Measurements from ENCODE around the gene SIDT2. TPM values are rescaled to one million over a fixed set of nuclear protein-coding genes. Genes with fewer than 3 reads are reported as not detected.

SIDT2 gene
- polyA plus RNA-seq, 1 donor from 2014 or later = 11.1 TPM

DNA sequence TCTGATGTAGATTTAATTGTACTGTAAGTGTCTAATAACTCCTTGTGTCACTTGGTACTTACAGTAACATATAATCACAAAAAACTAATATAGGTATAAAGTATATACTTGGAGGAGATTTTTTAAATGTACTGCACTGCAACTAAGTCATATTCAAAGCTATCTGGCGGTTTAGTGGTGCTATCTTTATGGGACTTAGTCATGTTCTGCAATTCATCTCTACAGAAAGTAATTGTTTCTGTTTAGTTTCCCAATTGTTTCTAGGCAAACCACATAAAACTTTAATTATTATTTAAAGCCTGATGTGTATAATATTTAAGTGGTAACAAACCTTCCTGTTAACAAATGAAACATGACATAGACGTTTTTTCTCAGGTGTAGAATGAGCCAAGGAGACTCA lies 26.5 kb upstream of the SIDT2 start:
- H3K27ac ChIP-seq (ENCODE audit: low read length) = no peak overlapping the region
- H2AFZ ChIP-seq (ENCODE audit: low read depth, low read length) = no peak overlapping the region
- no peaks in the 10 kb centered on the region for H3K9me2 ChIP-seq (ENCODE audit: insufficient read depth, low read length)
- H3F3A ChIP-seq (ENCODE audit: insufficient read depth, low read length, poor library complexity, severe bottlenecking) = no peaks in the 10 kb centered on the region
- no peak overlapping the region for H3K9ac ChIP-seq (ENCODE audit: low read length)
- TF ChIP-seq EP300 (conservative IDR thresholded peaks at IDR 0.05; ENCODE audit: poor library complexity, severe bottlenecking) = no peak
- no peak for TF ChIP-seq RAD21 (conservative IDR thresholded peaks at IDR 0.05)
- no peak for TF ChIP-seq SMC3 (conservative IDR thresholded peaks at IDR 0.05; ENCODE audit: poor library complexity)
- TF ChIP-seq, protein P1, sequence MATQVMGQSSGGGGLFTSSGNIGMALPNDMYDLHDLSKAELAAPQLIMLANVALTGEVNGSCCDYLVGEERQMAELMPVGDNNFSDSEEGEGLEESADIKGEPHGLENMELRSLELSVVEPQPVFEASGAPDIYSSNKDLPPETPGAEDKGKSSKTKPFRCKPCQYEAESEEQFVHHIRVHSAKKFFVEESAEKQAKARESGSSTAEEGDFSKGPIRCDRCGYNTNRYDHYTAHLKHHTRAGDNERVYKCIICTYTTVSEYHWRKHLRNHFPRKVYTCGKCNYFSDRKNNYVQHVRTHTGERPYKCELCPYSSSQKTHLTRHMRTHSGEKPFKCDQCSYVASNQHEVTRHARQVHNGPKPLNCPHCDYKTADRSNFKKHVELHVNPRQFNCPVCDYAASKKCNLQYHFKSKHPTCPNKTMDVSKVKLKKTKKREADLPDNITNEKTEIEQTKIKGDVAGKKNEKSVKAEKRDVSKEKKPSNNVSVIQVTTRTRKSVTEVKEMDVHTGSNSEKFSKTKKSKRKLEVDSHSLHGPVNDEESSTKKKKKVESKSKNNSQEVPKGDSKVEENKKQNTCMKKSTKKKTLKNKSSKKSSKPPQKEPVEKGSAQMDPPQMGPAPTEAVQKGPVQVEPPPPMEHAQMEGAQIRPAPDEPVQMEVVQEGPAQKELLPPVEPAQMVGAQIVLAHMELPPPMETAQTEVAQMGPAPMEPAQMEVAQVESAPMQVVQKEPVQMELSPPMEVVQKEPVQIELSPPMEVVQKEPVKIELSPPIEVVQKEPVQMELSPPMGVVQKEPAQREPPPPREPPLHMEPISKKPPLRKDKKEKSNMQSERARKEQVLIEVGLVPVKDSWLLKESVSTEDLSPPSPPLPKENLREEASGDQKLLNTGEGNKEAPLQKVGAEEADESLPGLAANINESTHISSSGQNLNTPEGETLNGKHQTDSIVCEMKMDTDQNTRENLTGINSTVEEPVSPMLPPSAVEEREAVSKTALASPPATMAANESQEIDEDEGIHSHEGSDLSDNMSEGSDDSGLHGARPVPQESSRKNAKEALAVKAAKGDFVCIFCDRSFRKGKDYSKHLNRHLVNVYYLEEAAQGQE (IDR thresholded peaks at IDR 0.05; ENCODE audit: borderline replicate concordance) = no peak
- TF ChIP-seq EZH2 (IDR thresholded peaks at IDR 0.05; ENCODE audit: borderline replicate concordance, insufficient read depth, low read length, poor library complexity, severe bottlenecking) = no peak
- TF ChIP-seq CTCF (IDR thresholded peaks at IDR 0.05; ENCODE audit: poor library complexity, severe bottlenecking) = no peak
- no peak for TF ChIP-seq POLR2AphosphoS5 (IDR thresholded peaks at IDR 0.05)
- TF ChIP-seq TAF1 (IDR thresholded peaks at IDR 0.05; ENCODE audit: low read depth) = no peak
- no peak for TF ChIP-seq MXI1 (conservative IDR thresholded peaks at IDR 0.05; ENCODE audit: poor library complexity, severe bottlenecking)
- no peaks in the 10 kb centered on the region for H3K9me3 ChIP-seq (ENCODE audit: low read length)
- no peaks in the 10 kb centered on the region for H3K27me3 ChIP-seq (ENCODE audit: insufficient read depth, low read depth, low read length)
- peaks cover 83% of the 10 kb centered on the region for H3K79me2 ChIP-seq (replicated peaks; ENCODE audit: insufficient read depth, low read length)
- no peaks in the 10 kb centered on the region for H3K36me3 ChIP-seq (ENCODE audit: insufficient read depth, low read length)
- H3K4me3 ChIP-seq (ENCODE audit: low read length) = no peak overlapping the region
- H3K4me2 ChIP-seq (ENCODE audit: low read length) = no peak overlapping the region
- H4K20me1 ChIP-seq (ENCODE audit: insufficient read depth) = peaks cover 5% of the 10 kb centered on the region

DNA sequence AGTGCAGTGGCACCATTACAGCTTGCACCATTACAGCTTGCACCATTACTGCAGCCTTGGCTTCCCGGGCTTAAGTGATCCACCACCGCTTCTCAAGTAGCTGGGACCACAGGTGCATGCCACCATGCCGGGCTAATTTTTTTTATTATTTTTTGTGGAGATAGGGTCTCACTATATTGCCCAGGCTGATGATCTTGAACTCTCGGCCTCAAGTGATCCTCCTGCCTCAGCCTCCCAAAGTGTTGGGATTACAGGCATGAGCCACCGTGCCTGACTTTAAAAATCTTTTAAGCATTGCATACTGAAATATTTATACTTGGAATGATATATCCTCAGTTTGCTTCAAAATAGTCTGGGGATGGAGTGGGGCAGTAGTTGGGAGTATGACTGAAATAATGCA lies 24.1 kb upstream of the SIDT2 start:
- no peak overlapping the region for H3K27ac ChIP-seq (ENCODE audit: low read length)
- no peaks in the 10 kb centered on the region for H3K27me3 ChIP-seq (ENCODE audit: insufficient read depth, low read depth, low read length)
- TF ChIP-seq, protein P1 (IDR thresholded peaks at IDR 0.05; ENCODE audit: borderline replicate concordance) = no peak
- TF ChIP-seq CTCF (IDR thresholded peaks at IDR 0.05; ENCODE audit: poor library complexity, severe bottlenecking) (no peak), SMC3 (conservative IDR thresholded peaks at IDR 0.05; ENCODE audit: poor library complexity) (no peak), TAF1 (IDR thresholded peaks at IDR 0.05; ENCODE audit: low read depth) (no peak), RAD21 (conservative IDR thresholded peaks at IDR 0.05) (no peak), POLR2AphosphoS5 (IDR thresholded peaks at IDR 0.05) (no peak), EP300 (conservative IDR thresholded peaks at IDR 0.05; ENCODE audit: poor library complexity, severe bottlenecking) (no peak), MXI1 (conservative IDR thresholded peaks at IDR 0.05; ENCODE audit: poor library complexity, severe bottlenecking) (no peak), EZH2 (IDR thresholded peaks at IDR 0.05; ENCODE audit: borderline replicate concordance, insufficient read depth, low read length, poor library complexity, severe bottlenecking) (no peak)
- no peaks in the 10 kb centered on the region for H3K9me3 ChIP-seq (ENCODE audit: low read length)
- H3K79me2 ChIP-seq (replicated peaks; ENCODE audit: insufficient read depth, low read length) = peaks cover 69% of the 10 kb centered on the region
- H4K20me1 ChIP-seq (ENCODE audit: insufficient read depth) = peaks cover 9% of the 10 kb centered on the region
- no peaks in the 10 kb centered on the region for H3K9me2 ChIP-seq (ENCODE audit: insufficient read depth, low read length)
- no peak overlapping the region for H2AFZ ChIP-seq (ENCODE audit: low read depth, low read length)
- no peaks in the 10 kb centered on the region for H3K36me3 ChIP-seq (ENCODE audit: insufficient read depth, low read length)
- H3K9ac ChIP-seq (ENCODE audit: low read length) = no peak overlapping the region
- H3K4me2 ChIP-seq (ENCODE audit: low read length) = no peak overlapping the region
- no peak overlapping the region for H3K4me3 ChIP-seq (ENCODE audit: low read length)
- no peaks in the 10 kb centered on the region for H3F3A ChIP-seq (ENCODE audit: insufficient read depth, low read length, poor library complexity, severe bottlenecking)

Data from neural cell (in vitro differentiated cells).